ENCODE measurements around the gene REG4.

DNA sequence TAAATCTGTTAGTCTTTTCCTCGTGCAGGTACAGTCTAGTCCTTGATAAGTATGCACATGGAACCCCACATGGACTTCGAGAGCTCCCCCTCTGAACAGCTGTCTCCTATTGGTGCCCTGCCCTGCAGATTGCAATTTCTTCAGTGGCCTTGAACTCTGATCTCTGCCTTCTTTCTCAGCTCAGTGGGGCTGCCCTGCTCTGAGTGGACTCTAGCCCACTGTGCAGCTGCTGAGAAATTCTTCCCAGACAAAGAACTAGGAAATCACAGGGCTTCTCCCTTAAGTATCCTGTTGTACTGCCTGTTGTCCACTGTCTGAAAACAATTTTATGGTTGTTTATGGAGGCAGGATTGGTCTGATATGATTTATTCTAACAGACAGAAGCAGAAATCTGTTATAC is 46.9 kb upstream of the REG4 start:
- TF ChIP-seq POLR2A (IDR thresholded peaks at IDR 0.05; ENCODE audit: extremely low read depth, insufficient read length) (no peak), MYC (IDR thresholded peaks at IDR 0.05; ENCODE audit: low read depth, low read length) (no peak)
- TF ChIP-seq, protein P1, sequence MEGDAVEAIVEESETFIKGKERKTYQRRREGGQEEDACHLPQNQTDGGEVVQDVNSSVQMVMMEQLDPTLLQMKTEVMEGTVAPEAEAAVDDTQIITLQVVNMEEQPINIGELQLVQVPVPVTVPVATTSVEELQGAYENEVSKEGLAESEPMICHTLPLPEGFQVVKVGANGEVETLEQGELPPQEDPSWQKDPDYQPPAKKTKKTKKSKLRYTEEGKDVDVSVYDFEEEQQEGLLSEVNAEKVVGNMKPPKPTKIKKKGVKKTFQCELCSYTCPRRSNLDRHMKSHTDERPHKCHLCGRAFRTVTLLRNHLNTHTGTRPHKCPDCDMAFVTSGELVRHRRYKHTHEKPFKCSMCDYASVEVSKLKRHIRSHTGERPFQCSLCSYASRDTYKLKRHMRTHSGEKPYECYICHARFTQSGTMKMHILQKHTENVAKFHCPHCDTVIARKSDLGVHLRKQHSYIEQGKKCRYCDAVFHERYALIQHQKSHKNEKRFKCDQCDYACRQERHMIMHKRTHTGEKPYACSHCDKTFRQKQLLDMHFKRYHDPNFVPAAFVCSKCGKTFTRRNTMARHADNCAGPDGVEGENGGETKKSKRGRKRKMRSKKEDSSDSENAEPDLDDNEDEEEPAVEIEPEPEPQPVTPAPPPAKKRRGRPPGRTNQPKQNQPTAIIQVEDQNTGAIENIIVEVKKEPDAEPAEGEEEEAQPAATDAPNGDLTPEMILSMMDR (IDR thresholded peaks at IDR 0.05; ENCODE audit: low read depth, low read length) = no peak
- TF ChIP-seq, protein P2, sequence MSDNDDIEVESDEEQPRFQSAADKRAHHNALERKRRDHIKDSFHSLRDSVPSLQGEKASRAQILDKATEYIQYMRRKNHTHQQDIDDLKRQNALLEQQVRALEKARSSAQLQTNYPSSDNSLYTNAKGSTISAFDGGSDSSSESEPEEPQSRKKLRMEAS (IDR thresholded peaks at IDR 0.05; ENCODE audit: low read depth, low read length) = no peak

Data from NB4 (cell line).